Measurements from ENCODE around the gene SIN3A. TPM values are rescaled to one million over a fixed set of nuclear protein-coding genes. Genes with fewer than 3 reads are reported as not detected.
"Not testable (repeated sequence)": the region's sequence is repeated elsewhere in the genome, so short reads cannot be mapped to it uniquely, and the experiment has no call there.

Gene SIN3A
- total RNA-seq, 1 experiment from 2014 or later: 74.7 TPM

DNA sequence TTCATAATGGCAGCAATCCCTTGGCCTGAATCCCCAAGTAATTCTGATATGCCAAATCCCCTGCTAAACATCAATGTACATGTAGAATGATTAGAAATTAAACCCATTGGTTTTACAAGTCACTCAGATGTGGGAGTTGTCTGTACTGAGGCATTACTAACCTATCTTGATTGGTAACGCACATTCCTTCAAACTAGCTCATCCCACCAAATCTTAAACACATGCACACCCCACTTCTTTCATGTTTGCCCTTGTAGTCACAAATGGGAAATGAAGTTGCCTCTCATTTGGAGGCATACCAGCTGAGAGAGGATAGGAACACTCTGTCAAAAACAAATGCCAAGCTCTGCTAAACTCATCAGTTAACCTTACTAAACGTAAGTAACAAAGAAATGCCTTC lies 54.0 kb downstream of the SIN3A start:
- no TSS peak for BruUV-seq (replicated peaks)
- TF ChIP-seq, protein P1, sequence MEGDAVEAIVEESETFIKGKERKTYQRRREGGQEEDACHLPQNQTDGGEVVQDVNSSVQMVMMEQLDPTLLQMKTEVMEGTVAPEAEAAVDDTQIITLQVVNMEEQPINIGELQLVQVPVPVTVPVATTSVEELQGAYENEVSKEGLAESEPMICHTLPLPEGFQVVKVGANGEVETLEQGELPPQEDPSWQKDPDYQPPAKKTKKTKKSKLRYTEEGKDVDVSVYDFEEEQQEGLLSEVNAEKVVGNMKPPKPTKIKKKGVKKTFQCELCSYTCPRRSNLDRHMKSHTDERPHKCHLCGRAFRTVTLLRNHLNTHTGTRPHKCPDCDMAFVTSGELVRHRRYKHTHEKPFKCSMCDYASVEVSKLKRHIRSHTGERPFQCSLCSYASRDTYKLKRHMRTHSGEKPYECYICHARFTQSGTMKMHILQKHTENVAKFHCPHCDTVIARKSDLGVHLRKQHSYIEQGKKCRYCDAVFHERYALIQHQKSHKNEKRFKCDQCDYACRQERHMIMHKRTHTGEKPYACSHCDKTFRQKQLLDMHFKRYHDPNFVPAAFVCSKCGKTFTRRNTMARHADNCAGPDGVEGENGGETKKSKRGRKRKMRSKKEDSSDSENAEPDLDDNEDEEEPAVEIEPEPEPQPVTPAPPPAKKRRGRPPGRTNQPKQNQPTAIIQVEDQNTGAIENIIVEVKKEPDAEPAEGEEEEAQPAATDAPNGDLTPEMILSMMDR (conservative IDR thresholded peaks at IDR 0.05; ENCODE audit: low read depth, low read length): no peak
- no peak for TF ChIP-seq EZH2 (IDR thresholded peaks at IDR 0.05; ENCODE audit: borderline replicate concordance, low read depth, low read length, poor library complexity, severe bottlenecking)
- Histone ChIP-seq H3K36me3 (ENCODE audit: insufficient read depth, low read length, poor library complexity, severe bottlenecking) (peaks cover 87% of the 10 kb centered on the region), H3K27me3 (replicated peaks; ENCODE audit: insufficient read depth, low read depth, low read length, poor library complexity) (no peaks in the 10 kb centered on the region), H3K4me3 (ENCODE audit: low read depth, low read length, poor library complexity, severe bottlenecking) (no peak overlapping the region), H3K27ac (ENCODE audit: low read depth, low read length, poor library complexity, severe bottlenecking) (no peak overlapping the region), H3K9me3 (ENCODE audit: low read depth, low read length, poor library complexity, severe bottlenecking) (no peaks in the 10 kb centered on the region), H3K4me1 (ENCODE audit: insufficient read depth, low read length, poor library complexity, severe bottlenecking) (no peaks in the 10 kb centered on the region)
- POLR2A ChIA-PET (ENCODE audit: low non-redundant PET): no interaction called here
- no peak for DNase-seq (ENCODE audit: low spot score)
- CTCF ChIA-PET: no interaction called here
- intact Hi-C loops (cut with micrococcal nuclease; ENCODE audit: unreplicated experiment): no loop called here

DNA sequence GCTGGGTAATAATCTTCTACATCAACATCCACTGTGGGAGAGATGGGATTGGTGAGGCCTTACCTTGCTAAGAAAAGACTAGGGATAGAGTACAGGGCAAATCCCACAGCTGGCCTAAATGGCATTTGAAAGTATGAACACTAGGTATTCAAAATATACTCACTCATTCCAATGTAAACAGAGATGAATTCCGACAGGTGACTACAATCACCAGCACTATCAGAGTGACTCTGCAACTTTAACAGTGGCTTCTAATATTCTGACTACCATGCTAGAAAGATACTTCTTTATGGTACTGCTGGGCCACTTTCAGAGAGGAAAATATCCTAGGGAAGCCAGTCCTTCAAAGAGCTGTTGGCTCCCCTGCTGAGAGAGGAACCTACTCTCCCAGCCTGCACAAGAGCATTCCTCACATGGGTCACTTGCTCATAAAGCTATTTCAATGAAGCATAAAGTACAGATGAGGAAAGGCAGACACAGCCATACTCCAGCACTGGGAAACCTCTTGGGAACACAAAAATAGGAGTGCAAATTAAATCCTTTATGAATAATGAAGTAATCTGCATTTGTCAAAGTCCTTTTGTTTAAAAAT lies 61.6 kb downstream of the SIN3A start:
- intact Hi-C loops (cut with micrococcal nuclease; ENCODE audit: unreplicated experiment): no loop called here

DNA sequence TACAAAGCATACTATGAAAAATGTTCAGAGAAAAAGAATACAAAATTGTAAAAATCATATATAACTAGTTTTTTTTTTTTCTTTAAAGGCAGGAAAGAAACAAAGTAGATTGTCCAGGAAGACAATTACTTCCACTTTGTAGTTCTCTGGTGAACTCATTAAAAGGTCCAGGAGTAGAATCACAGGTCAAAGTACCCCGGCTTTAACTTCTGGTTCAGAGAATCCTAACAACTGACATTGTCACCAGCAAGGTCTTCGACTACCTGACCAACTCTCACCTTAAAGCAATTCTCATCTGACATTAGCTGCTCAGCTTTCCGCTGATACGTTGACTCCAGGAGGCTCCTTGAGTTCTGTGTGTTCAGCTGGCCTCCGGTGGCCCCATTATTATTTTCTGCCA lies 67.5 kb downstream of the SIN3A start:
- H3K4me3 ChIP-seq (ENCODE audit: low read depth, low read length, poor library complexity, severe bottlenecking); intact Hi-C loops (cut with micrococcal nuclease; ENCODE audit: unreplicated experiment); H3K27me3 ChIP-seq (replicated peaks; ENCODE audit: insufficient read depth, low read depth, low read length, poor library complexity); H3K9me3 ChIP-seq (ENCODE audit: low read depth, low read length, poor library complexity, severe bottlenecking); POLR2A ChIA-PET (ENCODE audit: low non-redundant PET); DNase-seq (ENCODE audit: low spot score); CTCF ChIA-PET; H3K27ac ChIP-seq (ENCODE audit: low read depth, low read length, poor library complexity, severe bottlenecking); BruUV-seq (replicated peaks); H3K4me1 ChIP-seq (ENCODE audit: insufficient read depth, low read length, poor library complexity, severe bottlenecking): not testable (repeated sequence)
- H3K36me3 ChIP-seq (ENCODE audit: insufficient read depth, low read length, poor library complexity, severe bottlenecking): peaks cover 88% of the 10 kb centered on the region

More for the DNA sequence above, 61.6 kb downstream of the SIN3A start:
- Histone ChIP-seq H3K4me3 (ENCODE audit: low read depth, low read length, poor library complexity, severe bottlenecking) (no peak overlapping the region), H3K27me3 (replicated peaks; ENCODE audit: insufficient read depth, low read depth, low read length, poor library complexity) (no peaks in the 10 kb centered on the region), H3K27ac (ENCODE audit: low read depth, low read length, poor library complexity, severe bottlenecking) (no peak overlapping the region), H3K9me3 (ENCODE audit: low read depth, low read length, poor library complexity, severe bottlenecking) (no peaks in the 10 kb centered on the region), H3K4me1 (ENCODE audit: insufficient read depth, low read length, poor library complexity, severe bottlenecking) (peaks cover 4% of the 10 kb centered on the region), H3K36me3 (ENCODE audit: insufficient read depth, low read length, poor library complexity, severe bottlenecking) (peaks cover 87% of the 10 kb centered on the region)
- no TSS peak for BruUV-seq (replicated peaks)
- TF ChIP-seq, protein P1 (conservative IDR thresholded peaks at IDR 0.05; ENCODE audit: low read depth, low read length): no peak
- TF ChIP-seq EZH2 (IDR thresholded peaks at IDR 0.05; ENCODE audit: borderline replicate concordance, low read depth, low read length, poor library complexity, severe bottlenecking): no peak
- DNase-seq (ENCODE audit: low spot score): peak; percentile 81
- ChIA-PET CTCF (interaction anchor here (1.0 kb wide), 1 partner anchor 22 kb away, joined by 3 read pairs; the partner anchor contains the start of gene MAN2C1), POLR2A (ENCODE audit: low non-redundant PET) (no interaction called here)

DNA sequence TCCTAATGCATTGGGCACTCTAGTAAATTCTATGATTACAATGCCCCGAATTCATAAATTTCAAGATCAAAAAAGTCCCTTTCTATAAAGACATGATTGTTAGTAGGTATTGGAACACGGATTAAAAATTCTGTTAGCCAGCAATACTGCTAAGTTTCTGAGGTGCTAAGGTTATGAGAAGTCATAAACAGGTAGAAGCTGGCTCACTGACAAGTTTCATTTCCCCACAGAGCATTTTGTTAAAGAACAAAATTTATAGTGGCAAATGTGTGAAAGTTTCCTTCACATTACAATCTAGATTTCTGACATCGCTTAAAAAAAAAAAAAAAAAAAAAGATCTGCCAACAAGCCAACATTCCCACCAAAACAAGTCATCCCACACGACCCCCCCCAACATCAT lies 70.7 kb downstream of the SIN3A start:
- H3K27me3 ChIP-seq (replicated peaks; ENCODE audit: insufficient read depth, low read depth, low read length, poor library complexity): no peaks in the 10 kb centered on the region
- no peaks in the 10 kb centered on the region for H3K9me3 ChIP-seq (ENCODE audit: low read depth, low read length, poor library complexity, severe bottlenecking)

More for the DNA sequence above, 70.7 kb downstream of the SIN3A start:
- POLR2A ChIA-PET (ENCODE audit: low non-redundant PET): interaction anchor here (0.8 kb wide), 1 partner anchor 73 kb away, joined by 5 read pairs; no protein-coding TSS in a partner anchor
- no peak for DNase-seq (ENCODE audit: low spot score)
- TF ChIP-seq, protein P1 (conservative IDR thresholded peaks at IDR 0.05; ENCODE audit: low read depth, low read length): no peak
- TF ChIP-seq EZH2 (IDR thresholded peaks at IDR 0.05; ENCODE audit: borderline replicate concordance, low read depth, low read length, poor library complexity, severe bottlenecking): no peak
- BruUV-seq (replicated peaks): no TSS peak
- Histone ChIP-seq H3K4me1 (ENCODE audit: insufficient read depth, low read length, poor library complexity, severe bottlenecking) (no peaks in the 10 kb centered on the region), H3K27ac (ENCODE audit: low read depth, low read length, poor library complexity, severe bottlenecking) (no peak overlapping the region), H3K4me3 (ENCODE audit: low read depth, low read length, poor library complexity, severe bottlenecking) (no peak overlapping the region), H3K36me3 (ENCODE audit: insufficient read depth, low read length, poor library complexity, severe bottlenecking) (peaks cover 82% of the 10 kb centered on the region)
- intact Hi-C loops (cut with micrococcal nuclease; ENCODE audit: unreplicated experiment): no loop called here
- CTCF ChIA-PET: no interaction called here
